ENCODE results near the gene PORCN.

GRCh38 chrX:48558271-48558670 is 49.5 kb downstream of the PORCN start:
- TF ChIP-seq CTCF (IDR thresholded peaks at IDR 0.05 in 4 of 5, conservative IDR thresholded peaks at IDR 0.05 in 1 of 5) = no peak
- TF ChIP-seq POLR2A (IDR thresholded peaks at IDR 0.05) = no peak

Measured in gastrocnemius medialis (tissue), 4 donors.